Activated CD4-positive, CD25-positive, alpha-beta regulatory T cell treated with anti-CD3 and anti-CD28 coated beads, Interleukin-2, amount 50 U/mL, for 72 hours (primary cell): ENCODE measurements around the gene ATG4D.
"Not testable (repeated sequence)": the region's sequence is repeated elsewhere in the genome, so short reads cannot be mapped to it uniquely, and the experiment has no call there.

Source experiments
- DNase-seq: peaks from one replicate; pipeline ENCODE4 v3.0.0; 2021

The ATG4D gene

DNA sequence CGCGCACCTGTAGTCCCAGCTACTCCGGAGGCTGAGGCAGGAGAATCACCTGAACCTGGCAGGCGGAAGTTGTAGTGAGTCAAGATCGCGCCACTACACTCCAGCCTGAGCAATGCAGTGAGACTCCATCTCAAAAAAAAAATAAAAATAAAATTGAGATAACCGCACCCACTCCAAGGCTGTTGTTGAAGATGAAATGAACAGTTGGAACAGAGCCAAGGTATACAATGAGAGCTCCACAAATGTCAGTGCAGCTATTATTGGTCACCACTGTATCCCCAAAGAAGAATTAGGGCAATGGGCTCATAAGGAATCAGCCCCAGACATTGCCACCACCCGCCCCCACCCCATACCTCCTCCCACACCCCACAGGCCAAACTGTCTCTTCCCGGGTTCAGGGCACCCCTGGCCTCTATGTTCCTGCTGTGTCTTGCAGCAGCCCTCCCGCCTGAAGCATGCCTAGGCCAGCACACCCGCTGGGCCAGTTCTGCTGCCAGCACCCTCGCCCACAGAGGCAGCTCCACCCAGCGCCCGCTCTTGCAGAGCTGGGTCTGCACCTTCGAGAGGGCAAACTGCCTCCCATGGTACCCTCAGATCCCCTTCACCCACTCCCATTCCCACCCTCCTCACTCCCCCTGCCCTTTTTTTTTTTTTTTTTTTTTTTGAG, 22.9 kb upstream of the ATG4D start:
- no peak for DNase-seq

DNA sequence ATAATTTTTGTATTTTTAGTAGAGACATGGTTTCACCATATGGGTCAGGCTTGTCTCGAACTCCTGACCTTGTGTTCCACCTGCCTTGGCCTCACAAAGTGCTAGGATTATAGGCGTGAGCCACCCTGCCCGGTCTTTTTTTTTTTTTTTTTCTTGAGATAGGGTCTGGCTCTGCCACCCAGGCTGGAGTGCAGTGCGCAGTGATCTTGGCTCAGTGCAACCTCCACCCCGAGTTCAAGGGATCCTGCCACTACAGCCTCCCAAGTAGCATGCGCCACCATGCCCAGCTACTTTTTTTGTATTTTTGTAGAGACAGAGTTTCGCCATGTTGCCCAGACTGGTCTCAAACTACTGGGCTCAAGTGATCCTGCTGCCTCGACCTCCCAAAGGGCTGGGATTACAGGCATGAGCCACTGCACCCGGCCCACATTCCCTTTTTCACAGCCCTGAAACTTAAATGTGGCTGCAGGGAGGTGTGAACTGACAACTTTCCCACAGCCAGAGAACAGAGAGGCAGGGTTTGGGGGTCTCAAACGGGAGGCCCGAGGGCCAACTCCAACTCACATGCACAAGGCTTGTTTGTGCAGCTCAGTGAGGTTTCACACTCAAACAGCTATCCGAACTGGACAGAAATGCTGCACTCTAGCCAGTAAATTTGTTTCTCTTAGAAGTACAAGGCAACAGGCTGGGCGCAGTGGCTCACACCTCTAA, 22.1 kb upstream of the ATG4D start:
- no peak for DNase-seq

DNA sequence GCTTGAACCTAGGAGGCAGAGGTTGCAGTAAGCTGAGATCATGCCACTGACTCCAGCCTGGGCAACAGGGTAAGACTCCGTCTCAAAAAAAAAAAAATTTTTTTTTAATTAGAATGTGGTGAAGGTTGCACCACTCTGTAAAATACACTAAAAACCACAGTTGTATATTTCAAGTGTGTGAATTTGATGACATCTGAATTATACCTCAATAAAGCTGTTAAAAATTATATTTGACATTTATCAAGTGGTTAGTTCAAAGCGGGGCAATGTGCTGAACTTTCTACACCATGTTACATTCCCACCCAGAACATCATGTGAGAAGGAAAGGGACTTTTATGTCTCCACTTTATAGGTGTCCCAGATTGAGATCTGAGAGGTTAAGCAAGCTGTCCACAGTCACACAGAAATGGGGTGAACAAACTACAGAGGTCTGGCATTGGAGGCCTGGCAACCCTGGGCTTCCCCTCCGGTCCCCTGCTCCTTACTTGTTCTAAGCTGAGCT, 20.5 kb upstream of the ATG4D start:
- no peak for DNase-seq

DNA sequence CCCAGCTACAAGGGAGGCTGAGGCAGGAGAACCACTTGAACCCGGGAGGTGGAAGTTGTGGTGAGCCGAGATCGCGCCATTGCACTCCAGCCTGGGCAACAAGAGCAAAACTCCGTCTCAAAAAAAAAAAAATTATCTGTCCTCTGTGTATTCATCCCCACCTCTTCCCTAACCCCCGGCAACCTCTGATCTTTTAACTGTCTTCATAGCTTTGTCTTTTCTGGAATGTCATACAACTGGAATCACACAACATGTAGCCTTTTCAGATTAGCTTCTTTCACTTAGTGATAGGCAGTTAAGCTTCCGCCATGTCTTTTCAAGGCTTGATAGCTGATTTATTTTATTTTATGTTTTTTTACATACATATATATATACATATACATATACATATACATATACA, 18.1 kb upstream of the ATG4D start:
- DNase-seq = no peak

DNA sequence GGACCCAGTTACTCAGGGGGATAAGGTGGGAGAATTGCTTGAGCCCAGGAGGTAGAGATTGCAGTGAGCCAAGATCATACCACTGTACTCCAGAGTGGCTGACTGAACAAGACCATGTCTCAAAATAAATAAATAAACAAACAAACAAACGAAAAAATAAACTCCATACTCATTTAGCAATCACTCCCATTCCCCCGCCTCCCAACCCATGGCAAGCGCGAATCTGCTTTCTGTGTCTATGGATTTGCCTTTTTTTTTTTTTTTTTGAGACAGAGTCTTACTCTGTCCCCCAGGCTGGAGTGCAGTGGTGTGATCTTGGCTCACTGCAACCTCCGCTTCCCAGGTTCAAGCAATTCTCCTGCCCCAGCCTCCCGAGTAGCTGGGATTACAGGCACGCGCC, 16.8 kb upstream of the ATG4D start:
- not testable (repeated sequence) for DNase-seq

DNA sequence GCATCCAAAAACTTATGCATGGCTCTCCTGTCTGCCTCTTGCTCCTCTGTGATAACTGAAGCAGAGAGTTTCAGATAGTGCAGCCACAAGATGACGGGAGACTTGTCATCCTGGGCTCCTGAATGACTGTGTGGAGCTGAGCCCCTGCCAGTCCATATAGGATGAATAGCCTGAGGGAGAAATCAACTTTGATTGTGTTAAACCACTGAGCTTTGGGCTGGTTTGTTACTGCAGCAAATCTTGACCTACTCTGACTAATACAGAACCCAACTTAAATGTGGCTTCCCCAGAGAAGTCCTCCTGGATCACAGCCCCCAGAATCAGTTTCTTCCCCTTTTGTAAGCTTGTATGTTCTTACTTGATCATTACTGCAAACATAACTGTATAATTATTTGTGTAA, 11.2 kb upstream of the ATG4D start:
- DNase-seq = no peak

DNA sequence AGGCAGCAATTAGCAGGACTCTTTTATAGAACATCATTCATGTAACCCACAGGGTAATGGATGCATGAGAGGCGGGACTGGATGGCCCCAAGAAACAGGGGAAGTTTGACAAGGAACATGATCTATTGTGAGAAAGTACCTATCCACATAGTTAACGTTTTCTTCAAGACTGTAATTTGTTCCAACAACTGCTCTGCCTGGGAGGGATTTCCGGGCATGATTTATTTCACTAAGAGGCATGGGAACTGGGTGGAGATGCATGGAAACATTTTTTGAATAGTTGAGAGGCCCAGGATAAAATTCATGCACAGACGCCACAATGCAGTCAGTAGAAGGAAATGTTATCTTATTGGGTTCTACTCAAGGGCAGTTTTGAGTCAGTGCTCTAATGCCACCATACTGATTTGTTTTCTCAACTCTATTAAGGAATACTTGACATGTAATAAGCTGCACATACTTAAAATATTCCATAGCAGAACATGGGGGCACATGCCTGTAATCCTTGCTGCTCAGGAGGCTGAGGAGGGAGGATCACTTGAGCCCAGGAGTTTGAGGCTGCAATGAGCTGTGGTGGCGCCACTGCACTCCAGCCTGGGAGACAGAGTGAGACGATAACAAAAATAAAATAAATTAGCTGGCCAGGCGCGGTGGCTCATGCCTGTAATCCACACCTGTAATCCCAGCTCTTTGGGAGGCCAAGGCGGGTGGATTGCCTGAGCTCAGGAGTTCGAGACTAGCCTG, 9.9 kb upstream of the ATG4D start:
- DNase-seq = no peak

DNA sequence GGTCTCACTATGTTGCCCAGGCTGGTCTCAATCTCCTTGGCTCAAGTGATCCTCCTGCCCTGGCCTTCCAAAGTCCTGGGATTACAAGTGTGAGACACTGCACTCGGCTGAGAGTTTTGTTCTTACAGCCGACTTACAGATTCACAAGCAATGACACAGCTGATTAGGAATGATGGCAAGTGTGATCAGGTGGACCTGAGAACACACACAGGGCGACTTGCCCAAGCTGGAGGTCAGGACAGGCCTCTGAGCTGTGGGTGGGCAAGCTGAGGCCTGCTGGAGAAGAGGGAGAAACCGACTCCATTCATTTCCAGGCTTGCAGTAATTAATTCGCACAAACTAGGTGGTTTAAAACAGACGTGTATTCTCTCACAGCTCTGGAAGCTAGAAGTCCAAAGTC, 8.1 kb upstream of the ATG4D start:
- DNase-seq = no peak

DNA sequence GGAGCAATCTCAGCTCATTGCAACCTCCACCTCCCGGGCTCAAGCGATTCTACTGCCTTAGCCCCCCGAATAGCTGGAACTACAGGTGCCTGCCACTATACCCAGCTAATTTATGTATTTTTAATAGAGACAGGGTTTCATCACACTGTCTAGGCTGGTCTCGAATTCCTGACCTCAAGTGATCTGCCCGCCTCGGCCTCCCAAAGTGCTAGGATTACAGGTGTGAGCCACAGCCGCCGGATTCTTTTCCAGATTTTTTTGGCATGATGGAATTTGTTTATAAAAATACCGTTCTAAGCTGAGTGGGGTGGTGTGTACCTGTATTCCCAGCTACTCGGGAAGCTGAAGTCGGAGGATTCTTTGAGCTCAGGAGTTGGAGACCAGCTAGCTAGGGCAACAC, 6.0 kb upstream of the ATG4D start:
- DNase-seq = no peak

DNA sequence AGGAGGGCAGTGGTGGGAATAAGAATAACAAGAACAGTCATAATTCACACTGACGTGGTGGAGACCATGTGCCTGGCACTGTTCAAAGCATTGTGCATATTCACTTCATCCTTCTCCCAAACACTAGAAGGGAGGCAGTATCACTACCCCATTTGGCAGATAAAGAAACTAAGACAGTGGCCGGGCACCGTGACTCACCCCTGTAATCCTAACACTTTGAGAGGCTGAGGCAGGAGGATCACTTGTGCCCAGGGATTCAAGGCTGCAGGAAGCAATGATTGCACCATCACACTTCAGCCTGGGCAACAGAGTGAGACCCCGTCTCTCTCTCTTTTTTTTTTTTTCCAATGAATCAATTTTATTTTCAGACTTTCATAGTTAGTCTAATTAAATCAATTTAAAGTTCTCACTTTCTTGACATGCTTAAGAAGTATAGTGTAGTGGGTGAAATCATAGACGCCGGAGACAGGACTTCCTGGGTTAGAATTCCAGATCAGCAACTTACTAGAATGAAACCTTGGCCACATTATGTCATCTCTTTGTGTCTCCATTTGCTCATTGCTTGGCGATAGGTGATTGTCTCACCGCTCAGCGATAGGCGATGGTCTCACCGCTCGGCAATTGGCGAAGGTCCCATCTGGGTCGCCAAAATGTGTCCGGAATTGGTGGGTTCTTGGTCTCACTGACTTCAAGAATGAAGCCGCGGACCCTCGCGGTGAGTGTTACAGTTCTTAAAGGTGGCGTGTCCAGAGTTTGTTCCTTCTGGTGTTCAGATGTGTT, 5.3 kb upstream of the ATG4D start:
- no peak for DNase-seq

DNA sequence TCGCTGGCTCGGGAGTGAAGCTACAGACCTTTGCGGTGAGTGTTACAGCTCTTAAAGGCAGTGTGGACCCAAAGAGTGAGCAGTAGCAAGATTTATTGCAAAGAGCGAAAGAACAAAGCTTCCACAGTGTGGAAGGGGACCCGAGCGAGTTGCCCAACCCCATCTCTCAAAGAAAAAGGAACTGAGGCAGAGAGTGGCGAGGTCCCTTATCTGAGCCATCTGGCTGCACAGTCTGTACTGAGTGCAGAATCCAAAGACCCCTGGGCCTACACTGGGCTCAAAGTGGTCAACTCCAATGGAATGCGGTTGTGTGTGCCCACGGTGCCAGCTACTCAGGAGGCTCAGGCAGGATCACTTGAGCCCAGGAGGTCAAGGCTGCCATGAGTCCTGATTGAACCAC, 4.7 kb upstream of the ATG4D start:
- DNase-seq = not testable (repeated sequence)

DNA sequence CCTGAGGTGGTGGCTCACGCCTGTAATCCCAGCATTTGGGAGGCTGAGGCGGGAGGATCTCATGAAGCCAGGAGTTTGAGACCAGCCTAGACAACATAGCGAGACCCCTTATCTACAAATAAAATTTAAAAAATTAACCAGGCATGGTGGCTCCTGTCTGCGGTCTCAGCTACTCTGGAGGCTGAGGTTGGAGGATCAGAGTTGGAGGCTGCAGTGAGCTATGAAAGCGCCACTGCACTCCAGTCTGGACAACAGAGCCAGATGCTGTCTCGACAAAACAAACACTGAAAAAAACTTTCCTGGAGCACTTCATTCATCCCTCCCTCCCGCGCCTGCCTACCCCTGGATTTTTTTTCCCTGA, 665 bp upstream of the ATG4D start:
- DNase-seq = no peak

DNA sequence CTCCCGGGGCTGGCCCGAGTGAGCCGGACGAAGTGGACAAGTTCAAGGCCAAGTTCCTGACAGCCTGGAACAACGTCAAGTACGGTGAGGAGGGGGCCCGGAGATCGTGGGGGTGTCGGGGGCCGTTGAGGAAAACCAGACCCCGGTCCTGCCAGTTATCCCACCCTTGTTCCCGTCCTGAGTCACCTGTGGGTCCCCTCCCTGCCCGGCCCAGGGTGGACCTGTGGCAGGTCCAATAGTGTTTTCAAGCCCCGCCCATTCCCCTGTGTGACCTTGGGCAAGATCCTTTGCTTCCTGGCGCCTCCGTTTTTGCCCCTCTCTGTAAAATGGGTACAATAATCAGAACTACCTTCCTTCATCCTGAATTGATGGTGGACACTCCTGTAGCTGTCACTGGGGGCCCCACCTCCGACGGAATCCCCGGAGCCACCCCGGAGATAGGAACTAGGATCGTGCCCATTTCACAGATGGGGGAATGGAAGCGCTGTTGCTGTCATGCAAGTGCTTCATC, 593 bp downstream of the ATG4D start:
- peak; percentile 41 for DNase-seq

DNA sequence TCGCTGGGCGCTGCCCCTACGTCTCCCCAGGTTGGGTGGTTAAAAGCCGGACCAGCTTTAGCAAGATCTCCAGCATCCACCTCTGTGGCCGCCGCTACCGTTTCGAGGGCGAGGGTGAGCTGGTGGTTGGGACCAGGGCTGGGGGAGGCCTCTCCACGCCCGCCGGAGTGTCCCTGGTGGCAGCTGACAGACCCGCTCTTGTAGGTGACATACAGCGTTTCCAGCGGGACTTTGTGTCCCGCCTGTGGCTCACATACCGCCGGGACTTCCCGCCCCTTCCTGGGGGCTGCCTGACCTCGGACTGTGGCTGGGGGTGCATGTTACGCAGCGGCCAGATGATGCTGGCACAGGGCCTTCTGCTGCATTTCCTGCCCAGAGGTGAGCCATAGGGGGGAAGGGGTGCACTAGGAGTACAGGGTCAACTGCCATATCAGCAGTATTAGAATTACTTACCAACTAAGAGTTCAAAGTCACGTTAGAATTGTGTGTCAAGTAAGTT, 1.1 kb downstream of the ATG4D start:
- DNase-seq = no peak

DNA sequence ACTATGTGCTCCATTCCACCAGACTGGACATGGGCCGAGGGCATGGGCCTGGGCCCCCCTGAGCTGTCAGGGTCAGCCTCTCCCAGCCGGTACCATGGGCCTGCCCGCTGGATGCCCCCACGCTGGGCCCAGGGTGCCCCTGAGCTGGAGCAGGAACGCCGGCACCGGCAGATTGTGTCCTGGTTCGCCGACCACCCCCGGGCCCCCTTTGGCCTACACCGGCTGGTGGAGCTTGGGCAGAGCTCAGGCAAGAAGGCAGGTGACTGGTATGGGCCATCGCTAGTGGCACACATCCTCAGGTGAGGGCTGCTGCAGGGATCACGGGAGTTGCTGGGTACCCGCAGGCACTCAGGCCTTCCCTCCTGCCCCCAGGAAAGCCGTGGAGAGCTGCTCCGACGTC, 3.1 kb downstream of the ATG4D start:
- no peak for DNase-seq

DNA sequence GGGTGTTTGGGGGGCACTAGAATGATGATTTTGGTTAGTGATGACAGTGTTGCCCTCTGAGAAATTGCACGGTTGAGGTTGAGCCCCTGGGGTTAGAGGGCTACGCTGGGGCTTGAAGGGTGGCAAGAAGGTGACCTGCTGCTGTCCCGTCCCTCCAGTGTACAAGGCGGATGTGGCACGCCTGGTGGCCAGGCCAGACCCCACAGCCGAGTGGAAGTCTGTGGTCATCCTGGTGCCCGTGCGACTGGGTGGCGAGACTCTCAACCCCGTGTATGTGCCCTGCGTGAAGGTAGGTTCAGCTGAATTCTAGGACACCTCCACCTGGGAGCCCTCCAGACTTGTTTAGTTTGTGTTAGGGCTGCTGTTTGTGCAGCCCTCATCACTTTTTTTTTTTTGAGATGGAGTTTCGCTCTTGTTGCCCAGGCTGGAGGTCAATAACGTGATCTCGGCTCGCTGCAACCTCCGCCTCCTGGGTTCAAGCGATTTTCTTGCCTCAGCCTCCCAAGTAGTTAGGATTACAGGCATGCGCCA, 5.1 kb downstream of the ATG4D start:
- DNase-seq = no peak

DNA sequence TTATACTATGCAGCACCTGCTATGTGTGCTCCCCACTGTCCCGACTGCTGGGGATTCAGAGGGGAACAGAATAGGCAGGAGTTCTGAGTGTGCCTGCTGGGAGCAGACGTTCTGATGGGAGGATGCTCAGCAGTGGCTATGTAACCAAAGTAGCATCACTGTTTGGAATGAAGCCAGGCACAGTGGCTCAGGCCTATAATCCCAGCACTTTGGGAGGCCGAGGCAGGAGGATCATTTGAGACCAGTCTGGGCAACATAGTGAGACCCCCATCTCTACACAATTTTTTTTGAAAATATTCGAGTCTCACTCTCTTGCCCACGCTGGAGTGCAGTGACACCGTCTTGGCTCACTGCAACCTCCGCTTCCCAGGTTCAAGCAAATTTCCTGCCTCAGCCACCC, 6.0 kb downstream of the ATG4D start:
- DNase-seq = no peak

DNA sequence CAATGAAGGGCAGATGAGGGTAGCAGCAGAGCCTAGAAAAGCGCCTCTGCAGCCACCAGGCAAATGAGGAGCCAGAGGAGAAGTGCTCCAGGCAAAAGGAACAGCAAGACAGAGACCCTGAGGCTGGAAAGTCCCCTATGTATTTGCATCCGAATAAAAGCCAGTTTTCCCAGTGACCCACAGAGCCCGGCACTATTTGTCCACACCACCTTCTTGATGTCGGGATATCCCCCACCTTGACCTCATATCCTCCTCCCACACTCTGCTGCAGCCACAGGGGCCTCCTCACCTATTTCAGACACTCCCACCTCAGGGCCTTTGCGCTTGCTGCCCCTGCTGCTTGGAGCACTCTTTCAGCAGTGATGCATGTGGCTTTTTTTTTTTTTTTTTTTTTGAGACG, 6.6 kb downstream of the ATG4D start:
- DNase-seq = no peak

DNA sequence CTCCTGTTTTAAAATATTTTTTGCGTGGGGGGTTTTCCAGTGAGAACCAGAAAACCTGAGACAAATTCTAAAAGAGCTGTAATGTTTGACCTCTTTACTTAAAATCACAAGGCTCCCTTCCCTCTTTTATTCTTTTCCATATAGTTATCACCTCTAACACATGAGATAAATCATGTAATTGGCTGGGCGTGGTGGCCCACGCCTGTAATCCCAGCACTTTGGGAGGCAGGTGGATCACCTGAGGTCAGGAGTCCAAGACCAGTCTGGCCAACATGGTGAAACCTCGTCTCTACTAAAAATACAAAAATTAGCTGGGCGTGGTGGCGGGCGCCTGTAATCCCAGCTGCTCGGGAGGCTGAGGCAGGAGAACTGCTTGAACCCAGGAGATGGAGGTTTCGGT, 7.3 kb downstream of the ATG4D start:
- not testable (repeated sequence) for DNase-seq

DNA sequence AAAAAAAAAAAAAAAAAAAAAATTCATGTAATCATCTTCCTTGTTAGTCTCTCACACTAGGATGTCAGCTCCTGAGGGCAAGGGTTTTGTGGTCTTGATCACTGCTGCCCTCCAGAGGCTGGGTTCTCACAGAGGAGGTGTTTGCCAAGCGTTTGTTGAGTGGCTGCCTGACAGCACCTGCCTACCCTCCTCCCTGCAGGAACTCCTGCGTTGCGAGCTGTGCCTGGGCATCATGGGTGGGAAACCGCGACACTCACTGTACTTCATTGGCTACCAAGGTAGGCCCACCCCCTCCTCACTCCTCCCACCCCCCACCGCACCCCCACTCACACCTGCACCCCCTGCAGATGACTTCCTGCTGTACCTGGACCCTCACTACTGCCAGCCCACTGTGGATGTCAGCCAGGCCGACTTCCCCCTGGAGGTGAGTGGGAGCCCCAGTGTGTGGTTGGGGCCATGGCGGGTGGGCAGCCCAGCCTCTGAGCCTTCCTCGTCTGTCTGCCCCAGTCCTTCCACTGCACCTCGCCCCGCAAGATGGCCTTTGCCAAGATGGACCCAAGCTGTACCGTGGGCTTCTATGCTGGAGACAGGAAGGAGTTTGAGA, 8.1 kb downstream of the ATG4D start:
- no peak for DNase-seq

DNA sequence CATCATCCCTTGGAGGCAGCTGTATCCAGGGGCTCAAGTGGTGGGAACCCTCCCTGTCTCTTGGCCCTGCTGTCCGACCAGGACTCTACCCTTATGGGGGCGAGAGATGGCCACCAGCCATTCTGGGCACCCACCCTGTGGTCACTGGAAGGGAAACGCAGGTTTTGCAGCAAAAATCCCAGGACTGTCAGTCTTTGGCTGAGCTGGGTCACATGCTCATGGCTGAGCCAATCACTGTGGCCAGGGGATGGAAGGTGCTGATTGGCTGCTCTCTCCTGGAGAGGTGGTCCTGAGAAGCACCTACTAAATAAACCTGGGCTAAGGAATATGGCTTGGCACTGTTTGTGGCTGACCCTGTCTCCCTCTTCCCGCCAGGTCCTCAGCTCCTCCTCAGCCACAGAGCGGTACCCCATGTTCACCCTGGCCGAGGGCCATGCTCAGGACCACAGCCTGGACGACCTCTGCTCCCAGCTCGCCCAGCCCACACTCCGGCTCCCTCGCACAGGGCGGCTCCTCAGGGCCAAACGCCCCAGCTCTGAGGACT, 8.9 kb downstream of the ATG4D start:
- no peak for DNase-seq
